Smooth muscle cell (in vitro differentiated cells): Measurements from ENCODE around the gene ZMYND10. TPM values are rescaled to one million over a fixed set of nuclear protein-coding genes. Genes with fewer than 3 reads are reported as not detected.

ENCODE experiments used
- DNase-seq: peaks from one replicate; lab custom pipeline; 2025; ENCODE audit not compliant: unreplicated experiment; lab: John Stamatoyannopoulos, UW
- H2AFZ ChIP-seq: fragments of 200-600 bp; sonication (generic); 2 replicates; pipeline ENCODE4 v1.6.0; 2016; ENCODE audit warnings: antibody characterized with exemption, low read depth, mild to moderate bottlenecking
- H3F3A ChIP-seq: fragments of 200-600 bp; sonication (generic); 2 replicates; pipeline ENCODE4 v1.6.0; 2017; ENCODE audit warnings: antibody characterized with exemption, low read depth
- H3K27ac ChIP-seq: fragments of 200-600 bp; sonication (generic); 2 replicates; pipeline ENCODE4 v1.5.1; 2016; ENCODE audit warnings: low read depth, mild to moderate bottlenecking
- H3K27me3 ChIP-seq: fragments of 200-600 bp; sonication (generic); 2 replicates; pipeline ENCODE4 v1.6.1; 2016; ENCODE audit warnings: low read depth, mild to moderate bottlenecking
- H3K36me3 ChIP-seq: fragments of 200-600 bp; sonication (generic); 2 replicates; pipeline ENCODE4 v1.5.1; 2016; ENCODE audit warnings: low read depth
- H3K4me1 ChIP-seq: fragments of 200-600 bp; sonication (generic); 2 replicates; pipeline ENCODE4 v1.5.1; 2016; ENCODE audit warnings: low read depth
- H3K4me2 ChIP-seq: fragments of 200-600 bp; sonication (generic); 2 replicates; pipeline ENCODE4 v1.6.0; 2016; ENCODE audit warnings: mild to moderate bottlenecking
- H3K4me3 ChIP-seq: fragments of 200-600 bp; sonication (generic); 2 replicates; pipeline ENCODE4 v1.5.1; 2016; ENCODE audit warnings: mild to moderate bottlenecking
- H3K79me2 ChIP-seq: fragments of 200-600 bp; sonication (generic); 2 replicates; pipeline ENCODE4 v1.6.0; 2016; ENCODE audit warnings: low read depth, mild to moderate bottlenecking
- H3K9ac ChIP-seq: fragments of 200-600 bp; sonication (generic); 2 replicates; pipeline ENCODE4 v1.6.0; 2016; ENCODE audit warnings: low read depth
- H3K9me3 ChIP-seq: fragments of 200-600 bp; sonication (generic); replicated peaks from 2 replicates; pipeline ENCODE4 v1.5.1; 2016; ENCODE audit warnings: low read depth
- H4K20me1 ChIP-seq: fragments of 200-600 bp; sonication (generic); 2 replicates; pipeline ENCODE4 v1.6.0; 2016; ENCODE audit warnings: low read depth
- CTCF ChIP-seq: fragments of 200-600 bp; sonication (generic); IDR thresholded peaks from 2 replicates; pipeline ENCODE4 v1.5.1; 2017; ENCODE audit warnings: borderline replicate concordance, mild to moderate bottlenecking, antibody characterized with exemption; ENCODE audit not compliant: insufficient read depth, poor library complexity, severe bottlenecking
- whole genome bisulfite sequencing: methylation state at CpG from one replicate; pipeline ENCODE4 v1.1.7; 2016; ENCODE audit warnings: low lambda C conversion rate; 5-methylcytosine and 5-hydroxymethylcytosine counted together
- polyA plus RNA-seq: library from polyadenylated mRNA; unstranded; fragments of >200 nt; fragmentation: Nextera tagmentation; extraction: Ambion mirVana; gene quantifications from 2 replicates; pipeline ENCODE4 v1.2.1, GENCODE V29; 2016
- total RNA-seq: library from RNA; depleted of rRNA; stranded (reverse); fragments of >200 nt; gene quantifications from 2 replicates; pipeline ENCODE4 v1.2.3, GENCODE V29; 2014

The ZMYND10 gene
- total and polyA plus RNA-seq, 2 experiments from 2014 or later, result 0.27 to 1.7 TPM

DNA sequence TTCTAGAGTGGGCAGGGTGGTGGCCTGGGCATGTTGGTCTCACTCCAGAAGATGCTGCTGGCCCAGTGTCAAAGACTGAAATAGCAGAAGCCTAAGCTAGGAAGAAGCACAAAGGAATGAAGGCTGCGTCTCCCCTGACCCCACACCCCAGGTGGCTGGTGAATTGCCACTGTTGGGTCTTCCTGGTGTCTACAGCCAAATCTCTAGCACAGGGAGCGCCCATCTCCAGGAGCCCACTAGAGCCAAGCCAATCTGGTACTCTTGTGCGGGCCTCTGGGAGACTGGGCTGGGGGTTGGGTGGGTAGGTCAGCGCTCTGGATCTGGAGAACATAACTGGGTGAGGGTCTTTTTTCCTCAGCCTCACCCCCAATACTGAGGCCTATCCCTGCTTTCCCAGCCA is 18.4 kb downstream of the ZMYND10 start:
- H3K79me2 ChIP-seq, result peaks cover 31% of the 10 kb centered on the region
- DNase-seq, result no peak
- peak overlapping the region; percentile 84 for H3K4me3 ChIP-seq
- no peaks in the 10 kb centered on the region for H3K36me3 ChIP-seq
- H3K27ac ChIP-seq, result no peak overlapping the region
- H3K9ac ChIP-seq, result peak overlapping the region; percentile 86
- peak overlapping the region; percentile 94 for H3K4me2 ChIP-seq
- 90% methylated on average over 4 of the region's 4 CpGs for WGBS
- peaks cover 16% of the 10 kb centered on the region for H3K4me1 ChIP-seq
- no peaks in the 10 kb centered on the region for H3K27me3 ChIP-seq
- no peak overlapping the region for H2AFZ ChIP-seq
- H3K9me3 ChIP-seq, result no peaks in the 10 kb centered on the region
- peaks cover 17% of the 10 kb centered on the region for H3F3A ChIP-seq
- H4K20me1 ChIP-seq, result peaks cover 7% of the 10 kb centered on the region
- TF ChIP-seq CTCF, result no peak

DNA sequence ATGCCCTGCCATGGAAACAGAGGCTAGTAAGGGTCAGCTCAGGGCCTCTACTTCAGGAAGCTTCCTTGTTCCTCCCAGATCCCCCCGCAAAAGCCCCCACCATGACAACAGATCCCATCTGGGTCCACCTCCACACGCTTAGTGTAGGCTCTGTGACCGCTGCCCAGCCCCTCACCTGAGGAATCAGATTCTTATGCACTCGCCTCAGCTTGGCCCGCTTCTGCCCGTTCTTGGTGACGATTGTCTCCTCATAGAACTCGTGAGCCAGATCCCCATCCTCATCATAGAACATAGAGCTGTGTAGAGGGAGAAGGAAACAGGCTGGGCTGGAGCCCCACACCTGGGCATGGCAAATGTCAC is 19.4 kb downstream of the ZMYND10 start:
- H2AFZ ChIP-seq, result no peak overlapping the region
- no peak overlapping the region for H3K4me2 ChIP-seq
- TF ChIP-seq CTCF, result no peak
- WGBS, result 96% methylated on average over 8 of the region's 8 CpGs
- no peak overlapping the region for H3K9ac ChIP-seq
- no peaks in the 10 kb centered on the region for H3K9me3 ChIP-seq
- H3K27ac ChIP-seq, result no peak overlapping the region
- H3K79me2 ChIP-seq, result peaks cover 21% of the 10 kb centered on the region
- no peaks in the 10 kb centered on the region for H3K27me3 ChIP-seq
- H3K36me3 ChIP-seq, result no peaks in the 10 kb centered on the region
- H3K4me1 ChIP-seq, result peaks cover 19% of the 10 kb centered on the region
- peaks cover 16% of the 10 kb centered on the region for H3F3A ChIP-seq
- H3K4me3 ChIP-seq, result no peak overlapping the region
- H4K20me1 ChIP-seq, result no peaks in the 10 kb centered on the region
- no peak for DNase-seq

GRCh38 chr3:50325497-50326181 is 19.9 kb downstream of the ZMYND10 start:
- WGBS, result 96% methylated on average over 11 of the region's 11 CpGs
- H3K4me3 ChIP-seq, result no peak overlapping the region

More at GRCh38 chr3:50325497-50326181, 19.9 kb downstream of the ZMYND10 start:
- Histone ChIP-seq H3K4me2 (no peak overlapping the region), H3K36me3 (no peaks in the 10 kb centered on the region), H3K4me1 (peaks cover 19% of the 10 kb centered on the region), H3F3A (peaks cover 12% of the 10 kb centered on the region), H3K27ac (no peak overlapping the region), H3K9ac (no peak overlapping the region), H2AFZ (no peak overlapping the region), H3K27me3 (no peaks in the 10 kb centered on the region), H3K79me2 (peaks cover 17% of the 10 kb centered on the region), H4K20me1 (no peaks in the 10 kb centered on the region), H3K9me3 (no peaks in the 10 kb centered on the region)
- DNase-seq, result no peak
- TF ChIP-seq CTCF, result no peak
